GM21737 (cell line): ENCODE data around the gene PSMF1.

ENCODE experiments used
- ATAC-seq: cut with Tn5 transposase; IDR thresholded peaks from one replicate; pipeline ENCODE4 v1.9.1; 2021; ENCODE audit warnings: mild to moderate bottlenecking, moderate library complexity; ENCODE audit not compliant: unreplicated experiment

PSMF1 gene

DNA sequence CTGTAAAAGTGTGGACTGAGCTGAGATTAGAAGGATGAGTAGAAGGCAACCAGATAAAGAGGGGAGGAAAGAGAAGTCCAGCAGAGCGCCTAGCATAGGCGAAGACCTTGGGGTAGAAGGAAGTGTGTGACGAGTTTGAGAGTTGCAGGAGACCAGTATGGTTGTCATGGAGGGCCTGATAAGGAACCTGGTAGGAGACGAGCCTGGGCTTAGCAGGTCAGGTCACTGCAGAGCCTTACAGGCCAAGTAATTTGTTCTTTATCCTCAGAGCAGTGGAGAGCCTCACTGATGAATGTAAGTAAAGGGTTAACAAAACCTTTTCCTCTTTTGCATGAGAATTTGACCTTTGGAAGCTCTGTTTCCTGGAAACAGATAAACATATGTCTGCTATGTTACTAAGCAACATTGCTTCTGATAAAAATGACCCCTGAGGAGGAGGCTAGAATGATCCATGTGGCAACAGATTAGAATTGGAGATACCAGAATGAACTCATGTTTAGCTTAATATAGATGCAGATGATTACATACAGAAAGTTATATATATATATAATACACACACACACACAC lies 69.3 kb downstream of the PSMF1 start:
- no peak for ATAC-seq

DNA sequence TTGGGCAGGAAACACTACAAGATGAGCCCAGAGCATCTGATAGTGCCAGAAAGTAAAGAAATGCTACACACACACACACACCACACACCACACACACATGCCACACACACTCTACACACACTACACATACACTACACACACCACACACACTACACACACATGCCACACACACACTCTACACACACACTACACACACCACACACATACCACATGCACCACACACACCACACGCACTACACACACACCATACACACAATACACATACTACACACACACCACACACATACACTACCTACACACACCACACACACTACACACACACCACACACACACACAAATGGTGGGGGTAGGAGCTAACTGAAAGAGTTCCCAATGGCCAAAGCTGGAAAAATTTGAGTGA lies 69.9 kb downstream of the PSMF1 start:
- no peak for ATAC-seq

DNA sequence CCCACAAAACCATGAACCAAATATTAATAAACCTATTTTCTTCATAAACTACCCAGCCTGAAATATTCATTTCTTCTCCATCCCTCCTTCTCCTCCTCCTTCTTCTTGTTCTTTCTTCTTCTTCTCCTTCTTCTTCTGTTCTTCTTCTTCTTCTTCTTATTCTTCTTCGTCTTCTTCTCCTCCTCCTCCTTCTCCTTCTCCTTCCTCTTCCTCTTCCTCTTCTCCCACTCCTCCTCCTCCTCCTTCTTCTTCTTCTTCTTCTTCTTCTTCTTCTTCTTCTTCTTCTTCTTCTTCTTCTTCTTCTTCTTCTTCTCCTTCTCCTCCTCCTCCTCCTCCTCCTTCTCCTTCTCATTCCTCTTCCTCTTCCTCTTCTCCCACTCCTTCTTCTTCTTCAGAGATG lies 71.4 kb downstream of the PSMF1 start:
- no peak for ATAC-seq

DNA sequence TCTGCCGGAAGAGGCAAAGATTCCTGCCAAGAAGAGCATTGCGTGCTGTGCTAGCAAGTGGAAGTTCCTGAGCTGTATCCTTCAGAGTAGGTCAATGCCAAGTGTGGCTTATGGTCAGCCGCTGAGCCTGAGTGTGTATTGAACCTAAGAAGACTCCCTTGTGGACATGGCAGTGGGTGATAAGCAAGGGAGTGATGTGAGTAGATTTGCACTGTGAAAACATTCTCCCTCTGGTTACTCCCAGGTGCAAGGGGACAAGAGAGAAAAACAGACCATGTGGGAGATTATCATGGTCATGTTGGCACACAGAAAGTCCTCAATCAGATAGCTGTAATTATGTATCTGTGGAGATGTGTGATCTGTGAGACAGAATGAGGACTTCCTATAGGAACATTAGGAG lies 72.4 kb downstream of the PSMF1 start:
- ATAC-seq, result no peak

DNA sequence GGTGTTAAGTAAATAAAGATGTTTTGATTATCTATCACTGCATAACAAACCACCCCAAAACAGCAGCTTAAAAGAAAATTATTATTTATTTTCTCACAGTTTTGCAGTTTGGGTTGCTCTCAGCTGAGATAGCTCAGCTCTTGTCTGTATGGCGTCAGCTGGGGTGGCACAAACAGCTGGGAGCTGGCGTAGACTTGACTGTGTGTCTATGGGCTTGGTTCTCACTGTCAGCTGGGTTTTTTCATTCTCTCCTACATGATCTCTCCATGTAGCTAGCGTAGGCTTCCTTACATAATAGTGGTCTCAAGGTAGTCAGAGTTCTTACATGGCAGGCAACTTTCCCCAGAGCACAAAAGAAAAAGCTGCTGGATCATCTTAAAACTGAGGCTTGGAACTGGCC lies 72.9 kb downstream of the PSMF1 start:
- no peak for ATAC-seq

DNA sequence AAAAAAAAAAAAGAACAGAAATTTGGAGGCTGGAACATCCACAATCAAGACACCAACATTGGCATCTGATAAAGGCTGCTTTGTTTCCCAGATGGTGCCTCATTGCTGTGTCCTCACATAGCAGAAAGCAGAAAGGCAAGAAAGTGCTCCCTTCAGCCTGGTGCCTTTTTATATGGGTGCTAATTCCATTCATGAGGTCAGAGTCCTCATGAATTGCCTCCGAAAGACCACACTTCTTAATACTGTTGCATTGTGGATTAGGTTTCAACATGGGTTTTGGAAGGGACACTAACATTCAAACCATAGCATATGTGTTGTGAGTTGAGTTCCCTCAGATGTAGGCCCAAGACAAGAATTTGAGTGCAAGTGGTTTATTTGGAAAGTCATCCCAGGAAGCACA lies 76.8 kb downstream of the PSMF1 start:
- ATAC-seq, result no peak

DNA sequence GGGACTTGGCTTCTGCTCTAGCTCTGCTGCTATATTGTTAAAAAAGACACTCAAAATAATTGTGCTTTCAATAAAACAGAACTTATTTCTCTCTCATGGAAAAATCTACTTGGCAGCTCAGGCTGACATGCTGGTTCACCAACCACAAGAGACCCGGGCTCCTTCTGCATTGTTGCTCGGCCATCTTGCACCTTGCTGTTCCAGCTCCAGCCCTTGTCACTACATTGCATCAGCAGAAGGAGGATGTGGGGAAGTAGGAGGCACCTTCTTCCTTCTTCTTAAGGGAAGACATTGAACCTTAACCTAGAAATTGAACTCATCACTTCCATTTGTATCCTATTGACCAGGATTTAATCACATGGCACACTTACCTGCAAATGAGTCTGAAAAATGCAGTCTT lies 78.2 kb downstream of the PSMF1 start:
- no peak for ATAC-seq

DNA sequence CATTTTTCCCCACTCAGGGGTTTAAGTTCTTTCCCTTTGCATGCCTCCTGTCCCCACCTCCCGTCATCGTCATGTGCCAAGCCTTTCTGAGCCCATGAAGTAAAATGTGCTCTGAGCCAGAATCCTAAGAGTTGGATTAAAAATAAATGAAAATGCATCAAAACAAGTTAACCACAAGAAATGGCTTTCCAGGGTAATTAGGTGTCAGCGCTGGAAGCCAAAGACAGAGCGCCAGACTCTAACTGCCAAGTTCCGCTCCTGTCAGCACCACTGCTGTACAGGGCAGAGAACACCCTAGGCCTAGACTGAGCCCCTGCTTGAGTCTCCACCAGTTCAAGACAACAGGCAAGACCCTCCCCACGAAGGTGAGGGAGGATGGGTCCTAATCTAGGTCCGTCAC lies 79.4 kb downstream of the PSMF1 start:
- ATAC-seq, result no peak

DNA sequence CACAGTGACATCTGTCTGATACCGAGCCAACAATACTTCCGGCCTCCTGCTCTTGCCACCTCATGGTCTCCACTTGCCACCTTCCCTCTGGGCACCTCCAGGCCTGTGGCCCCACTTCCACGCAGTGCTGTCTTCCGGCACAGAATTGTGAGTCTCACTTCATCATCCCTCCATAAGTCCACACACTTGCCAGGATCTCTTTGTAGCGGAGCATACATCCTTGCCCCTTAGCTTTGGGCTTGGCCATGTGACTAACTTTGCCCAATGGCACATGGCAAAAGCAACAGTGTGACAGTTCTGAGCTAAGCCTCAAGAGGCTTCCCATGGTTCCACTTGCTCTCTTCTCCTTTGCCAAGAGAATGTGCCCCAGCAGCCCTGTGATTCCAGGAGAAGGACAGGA lies 80.3 kb downstream of the PSMF1 start:
- no peak for ATAC-seq

DNA sequence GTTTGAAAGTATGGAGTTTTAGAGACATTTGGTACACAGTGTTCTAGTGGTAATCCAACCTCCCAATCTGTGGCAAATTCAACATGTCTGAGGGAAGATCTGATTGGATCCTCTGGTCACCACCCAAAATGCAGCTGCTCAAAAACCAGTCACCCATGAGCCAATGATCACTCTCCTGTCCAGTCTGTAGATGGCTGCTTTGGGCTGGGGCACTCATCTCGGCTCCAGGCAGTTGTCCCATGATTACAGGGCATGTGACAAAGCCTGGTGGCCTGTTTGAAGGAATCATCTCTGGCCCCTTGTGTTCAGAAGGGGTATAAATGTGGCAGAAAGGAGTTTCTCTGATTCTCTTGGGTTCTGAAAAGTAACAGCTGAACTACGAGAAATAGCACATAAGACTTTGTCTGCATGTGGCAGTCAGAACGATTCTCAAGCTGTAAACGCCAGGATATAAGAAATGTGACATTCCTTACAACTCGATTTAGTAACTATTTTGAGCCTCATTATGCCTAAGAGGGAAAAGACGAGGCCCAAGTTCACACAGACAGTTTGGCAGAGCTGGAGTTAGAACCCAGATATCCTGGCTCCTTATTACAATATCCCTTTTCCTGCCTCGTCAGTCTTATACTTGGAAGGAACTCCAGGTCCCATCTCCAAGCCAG lies 80.9 kb downstream of the PSMF1 start:
- ATAC-seq, result no peak

DNA sequence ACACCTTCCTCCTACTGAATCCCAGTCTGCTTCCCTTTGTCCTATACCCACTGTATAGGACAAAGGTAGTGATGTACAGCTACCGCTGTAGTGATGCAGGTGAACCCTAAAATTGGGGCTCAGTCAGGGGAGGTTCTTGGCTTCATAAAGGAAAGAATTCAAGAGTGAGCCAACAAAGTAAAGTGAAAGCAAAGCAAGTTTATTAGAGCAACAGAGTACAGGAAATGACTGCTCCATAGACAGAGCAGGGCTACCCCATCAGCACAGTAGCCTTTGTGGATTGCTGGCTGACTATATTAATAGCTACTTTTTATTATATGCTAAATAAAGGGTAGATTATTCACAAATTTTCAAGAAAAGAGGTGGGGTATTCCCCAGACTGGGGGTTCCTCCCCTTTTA lies 81.6 kb downstream of the PSMF1 start:
- ATAC-seq, result no peak

DNA sequence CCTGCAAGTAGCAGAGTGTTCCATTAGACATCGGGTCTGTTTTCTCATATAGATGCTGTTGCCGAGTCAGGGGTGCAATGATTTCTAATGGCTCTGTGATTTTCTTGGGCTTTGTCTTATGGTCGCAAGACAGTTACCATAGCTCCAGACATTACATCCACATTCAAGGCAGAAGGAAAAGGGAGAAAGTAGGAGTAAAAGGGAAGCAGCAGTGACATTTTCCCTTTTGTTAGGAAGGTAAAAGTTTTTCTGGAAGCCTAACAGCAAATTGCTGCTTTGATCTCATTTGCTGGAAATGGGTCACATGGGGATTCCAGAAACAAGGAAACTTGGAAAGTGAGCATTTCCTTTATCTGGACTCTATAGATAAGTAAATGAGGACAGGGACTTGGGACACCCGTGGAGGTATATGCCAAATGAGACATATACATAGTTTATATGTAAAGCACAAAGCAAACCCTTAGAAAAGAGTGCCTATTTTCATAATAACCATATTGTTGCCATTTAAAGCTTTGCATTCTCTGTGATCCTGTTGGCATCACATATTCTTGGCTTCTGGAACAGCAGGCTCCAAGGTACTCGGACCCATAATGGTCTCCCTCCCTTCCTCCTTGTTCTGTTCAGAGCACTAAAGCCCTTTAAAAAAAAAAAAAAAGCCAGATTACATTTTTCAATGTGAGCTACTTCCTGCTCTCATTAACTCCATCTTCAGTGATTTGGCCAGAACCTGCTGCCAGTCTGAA lies 84.5 kb downstream of the PSMF1 start, which contains the start of gene C20orf202:
Gene C20orf202 (plus strand): TSS at position 693 of the 743 bp plus-strand sequence. CDS start 132 bp downstream, outside the sequence.
- ATAC-seq, result no peak

DNA sequence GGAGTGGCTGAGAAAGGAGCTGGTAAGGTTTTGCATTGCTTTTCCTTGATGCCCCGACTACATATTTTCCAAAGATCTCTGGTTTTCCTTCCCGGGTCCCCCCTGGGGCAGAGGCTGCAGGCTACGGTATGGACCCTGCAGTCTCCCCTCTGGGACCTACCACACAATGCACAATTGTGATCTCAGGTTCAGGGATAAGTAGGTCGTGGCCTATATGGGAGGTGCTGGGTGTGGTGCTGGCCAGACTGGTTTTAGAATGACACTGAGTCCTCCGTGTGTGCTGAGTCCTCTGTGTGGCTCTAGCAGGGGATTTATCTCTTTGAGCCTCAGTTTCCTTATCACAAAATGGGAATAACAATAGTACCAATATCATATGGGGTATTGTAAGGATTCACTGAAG lies 85.2 kb downstream of the PSMF1 start:
- no peak for ATAC-seq

DNA sequence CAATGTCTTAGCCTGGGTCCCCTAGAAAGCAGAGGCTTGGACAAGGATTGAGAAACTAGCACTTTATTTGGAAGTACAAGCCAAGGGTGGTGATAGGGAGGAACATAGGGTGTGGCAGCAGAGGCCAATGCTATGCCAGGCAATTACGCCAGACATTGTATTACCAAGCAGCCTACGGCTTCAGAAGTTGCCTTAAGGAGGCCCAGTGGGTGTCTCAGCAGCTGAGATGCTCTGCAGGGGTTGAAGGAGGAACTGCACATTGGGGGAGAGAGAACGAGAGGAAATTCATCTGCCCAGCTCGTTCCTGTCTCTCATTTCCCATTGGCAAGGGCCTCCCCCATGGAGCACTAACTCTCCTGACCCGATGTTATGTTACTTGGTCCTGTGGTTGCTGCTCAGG lies 85.7 kb downstream of the PSMF1 start:
- ATAC-seq, result no peak

DNA sequence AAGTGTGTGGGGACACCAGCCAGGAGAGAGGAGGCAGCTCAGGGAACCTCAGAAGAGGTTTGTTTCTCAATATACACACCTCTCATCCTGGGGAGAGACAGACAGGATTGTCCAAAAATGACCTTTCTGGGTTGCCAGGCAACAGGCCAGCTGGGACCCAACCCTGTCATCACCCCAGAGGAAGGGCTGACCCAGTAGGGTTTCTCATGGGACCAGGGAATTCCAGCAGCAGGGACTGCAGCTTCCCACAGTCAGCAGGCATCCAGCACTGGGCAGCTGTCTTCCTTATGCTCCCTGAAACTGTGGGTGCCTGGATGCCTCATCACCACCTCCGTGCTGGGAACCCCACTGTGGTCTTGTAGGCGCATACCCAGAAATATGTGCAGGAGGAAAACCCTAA lies 86.2 kb downstream of the PSMF1 start:
- ATAC-seq, result no peak

DNA sequence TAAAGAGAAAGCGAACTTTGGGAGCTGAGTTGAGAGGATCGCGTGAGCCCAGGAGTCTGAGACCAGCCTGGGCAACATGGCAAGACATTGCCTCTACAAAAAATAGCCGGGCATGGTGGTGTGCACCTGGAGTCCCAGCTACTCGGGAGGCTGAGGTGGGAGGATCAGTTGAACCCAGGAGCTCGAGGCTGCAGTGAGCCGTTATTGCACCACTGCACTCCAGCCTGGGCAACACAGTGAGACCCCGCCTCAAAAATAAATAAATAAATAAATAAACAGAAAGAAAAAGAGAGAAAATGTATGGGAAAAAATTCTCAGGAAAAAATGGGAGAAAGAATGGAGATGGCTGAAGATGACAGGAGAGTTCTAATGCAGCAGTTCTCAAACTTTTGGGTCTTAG lies 87.4 kb downstream of the PSMF1 start:
- ATAC-seq, result no peak

DNA sequence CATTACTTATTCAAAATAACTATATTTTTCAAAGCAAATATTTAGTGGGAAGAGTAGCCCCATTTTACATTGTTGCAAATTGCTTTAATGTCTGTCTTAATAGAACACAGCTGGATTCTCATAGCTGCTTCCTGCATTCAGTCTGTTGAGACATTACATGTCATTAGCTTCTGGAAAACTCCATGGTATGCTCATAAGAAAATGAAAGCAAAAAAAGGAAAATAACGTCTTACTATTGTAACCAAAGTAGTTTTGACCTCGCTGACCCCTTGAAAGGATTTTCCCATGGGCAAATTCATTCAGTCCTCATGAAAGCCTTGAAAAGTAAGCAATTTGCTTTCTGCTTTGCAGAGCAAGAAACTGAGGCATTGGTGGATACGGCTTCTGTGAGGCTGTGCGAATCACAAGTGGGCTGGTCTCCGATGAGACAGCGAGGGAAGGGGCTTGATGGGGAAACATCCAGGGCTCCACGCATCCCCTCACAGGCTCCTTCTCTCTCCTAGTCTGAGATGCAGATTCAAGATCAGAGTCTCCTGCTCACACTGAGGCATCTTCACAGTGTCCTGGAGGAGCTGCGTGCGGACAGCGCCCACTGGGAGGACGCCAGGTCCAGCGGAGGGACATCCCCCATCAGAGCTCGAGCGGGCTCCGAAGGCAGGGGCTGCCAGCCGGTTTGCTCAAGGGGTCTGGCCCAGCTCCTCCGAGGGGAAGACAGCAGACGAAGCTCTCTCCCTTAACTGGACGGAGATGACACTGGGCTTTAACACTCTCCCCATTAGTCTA lies 88.2 kb downstream of the PSMF1 start:
- no peak for ATAC-seq

DNA sequence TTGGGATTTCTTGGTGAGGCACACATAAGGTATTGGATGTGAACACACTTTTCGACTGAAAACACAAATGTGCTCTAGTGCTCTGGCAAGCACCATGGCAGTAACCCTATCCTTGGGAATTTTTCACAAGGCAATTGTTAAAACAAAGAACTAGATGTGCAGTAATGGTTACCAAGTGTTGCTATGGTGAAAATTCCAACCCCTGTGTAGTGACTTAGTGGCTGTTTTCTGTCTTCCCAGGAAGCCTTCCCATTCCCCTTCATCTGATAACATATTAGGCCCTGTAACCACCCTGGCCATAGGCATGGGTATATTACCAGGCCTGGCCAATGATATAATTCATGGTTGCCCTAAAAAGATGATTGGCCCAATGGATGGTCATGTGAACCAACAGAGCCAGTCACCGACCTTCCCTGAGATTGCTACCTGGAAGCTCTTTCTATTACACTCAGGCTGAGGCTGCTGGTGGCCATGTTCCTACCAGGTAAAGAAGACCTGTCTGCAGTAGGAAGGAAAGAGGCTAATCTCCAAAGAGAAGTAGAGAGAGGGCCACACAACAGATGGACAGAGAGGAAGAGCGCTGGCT lies 89.0 kb downstream of the PSMF1 start:
- ATAC-seq, result no peak

DNA sequence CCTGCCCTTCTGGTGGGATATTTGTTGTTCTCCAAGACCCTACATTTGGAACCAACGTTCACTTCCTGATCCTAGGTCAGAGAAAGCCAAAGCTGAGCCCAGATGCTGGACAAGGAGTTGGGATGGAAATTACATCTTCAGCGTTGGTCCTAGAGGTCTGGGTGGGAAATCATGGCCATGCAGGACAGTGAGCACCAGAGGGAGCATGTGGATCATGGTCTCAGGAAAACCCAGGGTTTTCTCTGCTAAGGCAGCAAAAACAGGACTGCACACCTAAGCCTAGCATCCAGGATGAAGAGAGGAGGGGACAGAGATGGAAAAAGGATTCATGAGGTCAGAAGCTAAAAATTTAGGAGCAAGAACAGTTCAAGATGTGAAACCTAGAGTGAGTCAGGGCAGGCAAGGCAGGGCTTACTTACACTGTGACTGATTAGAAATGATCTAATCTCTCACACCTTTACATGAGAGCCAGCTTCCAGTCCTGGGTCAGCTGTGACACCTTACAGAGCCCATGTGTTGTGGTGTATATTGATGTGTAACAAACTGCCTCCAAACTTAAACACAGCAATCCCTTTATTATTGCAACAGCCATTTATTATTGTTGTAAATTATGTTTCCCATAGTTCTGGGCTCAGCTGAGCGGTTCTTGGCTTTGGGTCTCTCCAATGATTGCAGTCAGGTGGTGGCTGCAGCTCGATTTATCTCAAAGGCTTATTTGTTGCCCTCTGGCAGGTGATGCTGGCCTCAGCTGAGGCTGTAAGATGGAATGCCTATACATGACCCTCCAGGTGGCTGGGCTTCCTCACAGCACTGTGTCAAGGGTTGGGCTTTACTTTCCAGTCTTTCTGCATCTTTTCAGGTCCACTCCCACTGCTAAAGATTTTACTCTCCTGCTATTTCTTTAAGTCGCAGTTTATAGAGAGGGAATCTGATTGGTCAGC lies 91.3 kb downstream of the PSMF1 start:
- no peak for ATAC-seq

DNA sequence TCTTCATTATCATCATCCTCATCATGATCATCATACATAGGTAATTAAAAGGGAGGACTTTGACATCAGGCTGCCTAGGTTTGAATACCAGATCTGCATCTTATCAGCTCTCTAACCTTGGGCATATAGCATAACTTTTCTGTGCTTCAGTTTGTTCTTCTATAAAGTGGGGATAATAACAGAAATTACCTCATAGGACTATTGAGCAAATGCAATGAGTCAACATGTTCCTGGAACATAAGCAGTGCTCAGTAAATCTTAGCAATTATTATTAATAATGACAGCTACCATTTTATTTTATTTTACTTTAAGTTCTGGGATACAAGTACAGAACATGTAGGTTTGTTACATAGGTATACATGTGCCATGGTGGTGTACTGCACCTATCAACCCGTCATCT lies 92.1 kb downstream of the PSMF1 start:
- ATAC-seq, result no peak
